ENCODE measurements around the gene RBM47. TPM values are rescaled to one million over a fixed set of nuclear protein-coding genes. Genes with fewer than 3 reads are reported as not detected.

Gene RBM47
- total RNA-seq, 1 experiment from 2014 or later = 70.3 TPM

DNA sequence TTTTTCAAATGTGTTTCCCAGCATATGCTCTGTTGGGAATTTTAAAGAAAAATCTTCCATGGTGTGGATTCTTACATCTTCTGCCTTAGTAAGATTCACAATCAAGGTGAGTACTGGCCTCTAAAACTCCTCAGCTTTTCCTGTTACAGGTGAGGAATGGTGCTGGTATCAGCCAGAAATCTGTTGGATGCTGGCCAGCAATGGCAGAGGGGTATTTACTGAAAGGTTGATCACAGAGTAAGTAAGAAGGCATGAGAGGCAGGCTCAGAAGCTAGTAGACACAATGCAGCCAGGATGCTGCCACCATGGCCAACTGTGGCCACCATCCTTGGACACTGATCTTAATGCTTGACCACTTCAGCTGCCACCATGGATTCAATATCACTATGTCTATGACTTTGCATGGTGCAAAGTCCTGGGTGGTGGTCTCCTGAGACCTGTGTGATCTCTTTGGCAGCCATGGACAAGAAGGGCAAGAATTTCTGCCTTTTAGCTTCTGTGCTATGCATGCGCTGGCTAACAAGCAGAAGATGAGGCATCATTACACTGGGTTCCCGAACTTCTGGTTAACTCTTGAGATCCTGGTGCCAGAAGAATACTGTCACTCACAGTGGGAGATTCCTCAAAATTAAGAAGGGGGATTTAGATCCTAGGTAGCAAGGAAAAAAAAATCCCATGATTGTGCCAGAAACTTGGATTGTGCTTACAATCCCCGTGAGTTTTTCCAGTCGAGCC is 234.3 kb downstream of the RBM47 start:
- TF ChIP-seq, protein P1, sequence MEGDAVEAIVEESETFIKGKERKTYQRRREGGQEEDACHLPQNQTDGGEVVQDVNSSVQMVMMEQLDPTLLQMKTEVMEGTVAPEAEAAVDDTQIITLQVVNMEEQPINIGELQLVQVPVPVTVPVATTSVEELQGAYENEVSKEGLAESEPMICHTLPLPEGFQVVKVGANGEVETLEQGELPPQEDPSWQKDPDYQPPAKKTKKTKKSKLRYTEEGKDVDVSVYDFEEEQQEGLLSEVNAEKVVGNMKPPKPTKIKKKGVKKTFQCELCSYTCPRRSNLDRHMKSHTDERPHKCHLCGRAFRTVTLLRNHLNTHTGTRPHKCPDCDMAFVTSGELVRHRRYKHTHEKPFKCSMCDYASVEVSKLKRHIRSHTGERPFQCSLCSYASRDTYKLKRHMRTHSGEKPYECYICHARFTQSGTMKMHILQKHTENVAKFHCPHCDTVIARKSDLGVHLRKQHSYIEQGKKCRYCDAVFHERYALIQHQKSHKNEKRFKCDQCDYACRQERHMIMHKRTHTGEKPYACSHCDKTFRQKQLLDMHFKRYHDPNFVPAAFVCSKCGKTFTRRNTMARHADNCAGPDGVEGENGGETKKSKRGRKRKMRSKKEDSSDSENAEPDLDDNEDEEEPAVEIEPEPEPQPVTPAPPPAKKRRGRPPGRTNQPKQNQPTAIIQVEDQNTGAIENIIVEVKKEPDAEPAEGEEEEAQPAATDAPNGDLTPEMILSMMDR (conservative IDR thresholded peaks at IDR 0.05) = no peak
- no peak overlapping the region for H3K4me3 Mint-ChIP-seq
- no peaks in the 10 kb centered on the region for H3K27me3 Mint-ChIP-seq (ENCODE audit: low read depth)
- no peak overlapping the region for H4K91ac ChIP-seq (ENCODE audit: insufficient read length, low read depth, low read length)
- H3K27ac Mint-ChIP-seq = no peak overlapping the region; a peak in 1 of 7 replicates
- H3K14ac ChIP-seq (ENCODE audit: insufficient read depth, low read length) = no peak overlapping the region
- H3K23me2 ChIP-seq (ENCODE audit: insufficient read length, low read depth, low read length, poor library complexity, severe bottlenecking) = no peaks in the 10 kb centered on the region
- WGBS (ENCODE audit: extremely low coverage, insufficient read length, low lambda C conversion rate) = no CpG with 5 or more reads among the region's 4 CpGs
- no peak overlapping the region for H2AK5ac ChIP-seq (ENCODE audit: insufficient read length, low read length)
- no peak overlapping the region for H3K4me2 ChIP-seq (ENCODE audit: insufficient read depth, insufficient read length, low read length)
- no peak overlapping the region for H3K23ac ChIP-seq (ENCODE audit: insufficient read length, low read depth, low read length)
- H3K18ac ChIP-seq (ENCODE audit: insufficient read length, low read depth, low read length) = no peak overlapping the region
- H3K4ac ChIP-seq (ENCODE audit: low read depth, low read length) = no peak overlapping the region
- H3K79me1 ChIP-seq (ENCODE audit: insufficient read depth, low read depth, low read length, poor library complexity, severe bottlenecking) = no peaks in the 10 kb centered on the region
- H3T11ph ChIP-seq (ENCODE audit: low read length) = no peak overlapping the region
- H2BK120ac ChIP-seq (ENCODE audit: low read depth, low read length, poor library complexity, severe bottlenecking) = no peak overlapping the region
- DNase-seq = no peak
- no peak overlapping the region for H2BK5ac ChIP-seq (ENCODE audit: insufficient read length, low read length)
- no peaks in the 10 kb centered on the region for H3K36me3 Mint-ChIP-seq (ENCODE audit: insufficient read depth in 1 of 3, low read depth in 3 of 3)
- H4K5ac ChIP-seq (ENCODE audit: insufficient read length, low read depth, low read length) = no peak overlapping the region
- no peaks in the 10 kb centered on the region for H4K20me1 ChIP-seq (ENCODE audit: control insufficient read depth, insufficient read depth, insufficient read length)
- H2AFZ ChIP-seq (ENCODE audit: low read length) = no peak overlapping the region
- H2BK20ac ChIP-seq (ENCODE audit: low read depth, low read length, poor library complexity, severe bottlenecking) = no peak overlapping the region
- peaks cover 6% of the 10 kb centered on the region; the same call in 1 of the 2 replicates for H3K4me1 ChIP-seq (ENCODE audit: insufficient read depth, low read length)
- H3K27me3 ChIP-seq (ENCODE audit: insufficient read depth, low read length) = no peaks in the 10 kb centered on the region
- H2BK15ac ChIP-seq (ENCODE audit: low read depth, low read length) = no peak overlapping the region
- H3K4me1 Mint-ChIP-seq = peaks cover 11 to 16% of the 10 kb centered on the region in 2 experiments
- no peaks in the 10 kb centered on the region for H3K9me3 ChIP-seq (ENCODE audit: control insufficient read depth, low read depth, low read length)
- no peak overlapping the region for H3K56ac ChIP-seq (ENCODE audit: insufficient read length, low read depth, low read length)
- no peaks in the 10 kb centered on the region for H3K9me3 Mint-ChIP-seq
- H3K27ac ChIP-seq (ENCODE audit: insufficient read length, low read depth, low read length) = no peak overlapping the region
- no peak overlapping the region for H4K8ac ChIP-seq (replicated peaks; ENCODE audit: insufficient read length, low read depth, low read length)
- H3K79me2 ChIP-seq (ENCODE audit: insufficient read depth, low read length) = no peaks in the 10 kb centered on the region
- no peak overlapping the region for H2BK12ac ChIP-seq (ENCODE audit: insufficient read length, low read depth, low read length)
- H3K9ac ChIP-seq (ENCODE audit: extremely low read depth, insufficient read length, low read length) = no peak overlapping the region

Data from H9 (cell line).